DND-41 (cell line): ENCODE results near the gene IGSF6.

Experiments used
- ATAC-seq: fragments of 200-7000 bp; cut with Tn5 transposase; 3 replicates; pipeline ENCODE4 v1.9.1; 2021; ENCODE audit warnings: low read depth; ENCODE audit not compliant: insufficient read depth
- DNase-seq: peaks from one replicate; pipeline ENCODE4 v3.0.0-alpha.2; 2020
- H2AFZ ChIP-seq: 2 replicates; pipeline ENCODE4 v1.6.0; 2012; ENCODE audit warnings: low read depth, low read length
- H3K27ac ChIP-seq: 2 replicates; pipeline ENCODE4 v1.5.1; 2012; ENCODE audit warnings: low read length, inconsistent platforms
- H3K27me3 ChIP-seq: fragments of 200-600 bp; sonication (generic); 2 replicates; pipeline ENCODE4 v1.6.0; 2012; ENCODE audit warnings: low read length, mild to moderate bottlenecking, inconsistent platforms; ENCODE audit not compliant: insufficient read depth, poor library complexity
- H3K36me3 ChIP-seq: 2 replicates; pipeline ENCODE4 v1.5.1; 2012; ENCODE audit warnings: low read length, inconsistent platforms; ENCODE audit not compliant: insufficient read depth
- H3K4me1 ChIP-seq: 2 replicates; pipeline ENCODE4 v1.5.1; 2012; ENCODE audit warnings: mild to moderate bottlenecking, low read length; ENCODE audit not compliant: insufficient read depth
- H3K4me2 ChIP-seq: 2 replicates; pipeline ENCODE4 v1.6.0; 2012; ENCODE audit warnings: mild to moderate bottlenecking, moderate library complexity, low read length, inconsistent platforms; ENCODE audit not compliant: insufficient read depth
- H3K4me3 ChIP-seq, 2 experiments: fragments of 200-600 bp in 1 of 2; shearing (Covaris generic) in 1 of 2; 2 replicates each; pipeline ENCODE4 v1.5.1; 2012 to 2016; ENCODE audit warnings: inconsistent platforms in 2 of 2, low read length in 2 of 2, mild to moderate bottlenecking in 2 of 2, low read depth in 1 of 2, moderate library complexity in 1 of 2
- H3K79me2 ChIP-seq: 2 replicates; pipeline ENCODE4 v1.6.0; 2012; ENCODE audit warnings: low read length, inconsistent platforms; ENCODE audit not compliant: insufficient read depth
- H3K9ac ChIP-seq: 2 replicates; pipeline ENCODE4 v1.6.0; 2012; ENCODE audit warnings: low read depth, mild to moderate bottlenecking, inconsistent platforms, low read length, moderate library complexity
- H3K9me3 ChIP-seq: 2 replicates; pipeline ENCODE4 v1.5.1; 2012; ENCODE audit warnings: low read length, moderate library complexity, mild to moderate bottlenecking, inconsistent platforms; ENCODE audit not compliant: insufficient read depth, severe bottlenecking
- H4K20me1 ChIP-seq: 2 replicates; pipeline ENCODE4 v1.6.0; 2012; ENCODE audit warnings: low read length; ENCODE audit not compliant: insufficient read depth
- EZH2 ChIP-seq: IDR thresholded peaks from 3 replicates; pipeline ENCODE4 v1.6.1; 2012; ENCODE audit warnings: borderline replicate concordance, low read depth, mild to moderate bottlenecking, moderate library complexity, low read length, inconsistent platforms; ENCODE audit not compliant: severe bottlenecking
- TF ChIP-seq, protein P1 (sequence below): IDR thresholded peaks from 2 replicates; pipeline ENCODE4 v1.5.1; 2012; ENCODE audit warnings: borderline replicate concordance, low read length, moderate library complexity, mild to moderate bottlenecking; ENCODE audit not compliant: poor library complexity, severe bottlenecking; ENCODE audit errors: extremely low read depth

IGSF6 gene

DNA sequence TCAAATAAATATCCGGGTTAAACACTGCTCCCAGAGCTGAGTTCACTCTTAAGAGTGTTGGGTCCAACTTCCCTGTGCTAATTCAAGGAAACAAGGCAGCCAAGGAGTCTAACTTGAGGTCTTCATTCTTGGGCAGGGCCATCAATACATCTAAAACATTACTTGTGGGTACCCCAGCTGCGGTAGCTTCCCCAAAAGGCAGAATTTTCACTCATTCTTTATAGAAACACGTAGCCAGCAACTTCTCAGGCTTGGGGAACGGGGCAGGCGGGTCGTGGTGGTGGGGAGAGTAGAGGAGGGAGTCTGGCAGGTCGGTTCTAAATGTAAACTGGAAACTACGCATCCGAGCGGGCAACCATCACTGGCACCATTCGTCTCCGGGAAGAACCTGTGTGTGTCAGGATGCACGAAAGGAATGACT lies 53.7 kb downstream of the IGSF6 start:
- no peak for DNase-seq
- peak; percentile 11 for ATAC-seq
- H2AFZ ChIP-seq: peak overlapping the region; percentile 99
- TF ChIP-seq EZH2: no peak
- TF ChIP-seq, protein P1, sequence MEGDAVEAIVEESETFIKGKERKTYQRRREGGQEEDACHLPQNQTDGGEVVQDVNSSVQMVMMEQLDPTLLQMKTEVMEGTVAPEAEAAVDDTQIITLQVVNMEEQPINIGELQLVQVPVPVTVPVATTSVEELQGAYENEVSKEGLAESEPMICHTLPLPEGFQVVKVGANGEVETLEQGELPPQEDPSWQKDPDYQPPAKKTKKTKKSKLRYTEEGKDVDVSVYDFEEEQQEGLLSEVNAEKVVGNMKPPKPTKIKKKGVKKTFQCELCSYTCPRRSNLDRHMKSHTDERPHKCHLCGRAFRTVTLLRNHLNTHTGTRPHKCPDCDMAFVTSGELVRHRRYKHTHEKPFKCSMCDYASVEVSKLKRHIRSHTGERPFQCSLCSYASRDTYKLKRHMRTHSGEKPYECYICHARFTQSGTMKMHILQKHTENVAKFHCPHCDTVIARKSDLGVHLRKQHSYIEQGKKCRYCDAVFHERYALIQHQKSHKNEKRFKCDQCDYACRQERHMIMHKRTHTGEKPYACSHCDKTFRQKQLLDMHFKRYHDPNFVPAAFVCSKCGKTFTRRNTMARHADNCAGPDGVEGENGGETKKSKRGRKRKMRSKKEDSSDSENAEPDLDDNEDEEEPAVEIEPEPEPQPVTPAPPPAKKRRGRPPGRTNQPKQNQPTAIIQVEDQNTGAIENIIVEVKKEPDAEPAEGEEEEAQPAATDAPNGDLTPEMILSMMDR: no peak
- H3K36me3 ChIP-seq: 0 out of 2 replicates have a peak, but pooled peaks cover under 1% of the 10 kb centered on the region
- no peaks in the 10 kb centered on the region for H3K27me3 ChIP-seq
- peak overlapping the region; percentile 95 for H3K27ac ChIP-seq
- H3K79me2 ChIP-seq: peaks cover 43% of the 10 kb centered on the region
- peak overlapping the region; percentile 72 for H3K4me2 ChIP-seq
- H3K9ac ChIP-seq: peak overlapping the region; percentile 86
- H4K20me1 ChIP-seq: peaks cover 29% of the 10 kb centered on the region
- H3K4me3 ChIP-seq: peak overlapping the region; percentile 33 to 83
- peaks cover 39% of the 10 kb centered on the region for H3K4me1 ChIP-seq
- H3K9me3 ChIP-seq: no peaks in the 10 kb centered on the region

DNA sequence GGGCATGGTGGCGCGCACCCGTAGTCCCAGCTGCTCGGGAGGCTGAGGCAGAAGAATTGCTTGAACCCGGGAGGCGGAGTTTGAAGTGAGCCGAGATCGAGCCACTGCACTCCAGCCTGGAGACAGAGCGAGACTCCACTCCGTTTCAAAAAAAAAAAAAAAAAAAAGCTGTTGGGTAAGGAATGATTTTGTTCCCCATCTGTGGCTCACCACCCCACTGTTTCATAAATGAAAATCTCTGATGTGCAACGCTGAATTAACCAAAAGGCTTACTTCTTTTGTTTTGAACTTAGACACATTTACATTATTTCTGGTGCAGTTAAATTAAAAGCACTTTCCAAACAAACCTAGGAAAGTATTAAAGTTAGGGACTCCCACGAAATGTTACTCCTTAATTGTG lies 54.2 kb downstream of the IGSF6 start:
- peaks cover 38% of the 10 kb centered on the region for H3K4me1 ChIP-seq
- H3K4me2 ChIP-seq: peak overlapping the region; percentile 72

DNA sequence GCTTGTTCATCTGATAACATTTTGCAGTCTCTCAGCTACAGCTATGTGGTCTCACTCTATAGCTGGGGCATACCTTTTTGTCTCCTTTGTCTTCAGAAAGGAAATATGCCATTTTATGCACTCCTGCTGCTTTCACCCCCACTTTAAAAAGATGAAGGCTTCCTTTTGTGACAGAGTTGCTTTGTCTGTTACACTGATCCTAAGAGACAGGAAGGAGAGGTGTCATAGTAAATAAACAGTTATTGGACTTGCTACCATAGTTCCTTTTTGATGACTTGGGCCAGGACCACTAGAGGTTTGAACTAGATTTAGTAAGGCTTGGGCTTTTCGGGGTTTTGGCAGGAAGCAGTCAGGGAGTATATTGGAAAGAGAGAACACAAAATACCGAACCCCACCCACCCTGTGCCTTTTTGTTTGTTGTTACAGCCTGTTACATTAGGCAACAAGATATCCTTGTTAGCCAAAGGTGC lies 54.8 kb downstream of the IGSF6 start:
- peaks cover 32% of the 10 kb centered on the region for H3K79me2 ChIP-seq
- DNase-seq: no peak
- H3K9me3 ChIP-seq: no peaks in the 10 kb centered on the region
- no peak overlapping the region for H3K4me3 ChIP-seq
- TF ChIP-seq EZH2: no peak
- TF ChIP-seq, protein P1: no peak
- ATAC-seq: no peak
- H3K27me3 ChIP-seq: no peaks in the 10 kb centered on the region
- no peak overlapping the region for H3K9ac ChIP-seq
- no peak overlapping the region for H3K27ac ChIP-seq
- peaks cover 18% of the 10 kb centered on the region; the same call in 1 of the 2 replicates for H4K20me1 ChIP-seq
- no peak overlapping the region for H3K4me2 ChIP-seq
- peaks cover 32% of the 10 kb centered on the region for H3K4me1 ChIP-seq
- H3K36me3 ChIP-seq: no peaks in the 10 kb centered on the region
- H2AFZ ChIP-seq: peak overlapping the region; percentile 43

More for the DNA sequence above, 54.2 kb downstream of the IGSF6 start:
- H3K36me3 ChIP-seq: no peaks in the 10 kb centered on the region
- peak overlapping the region; percentile 86 for H3K9ac ChIP-seq
- H3K27ac ChIP-seq: peak overlapping the region; percentile 95
- peak overlapping the region in 1 of 2 experiments; percentile 83; a peak in 2 of 4 replicates for H3K4me3 ChIP-seq
- DNase-seq (no peak), ATAC-seq (no peak)
- H2AFZ ChIP-seq: peak overlapping the region; percentile 99
- no peaks in the 10 kb centered on the region for H3K9me3 ChIP-seq
- H3K79me2 ChIP-seq: peaks cover 38% of the 10 kb centered on the region
- H4K20me1 ChIP-seq: peaks cover 24% of the 10 kb centered on the region
- H3K27me3 ChIP-seq: no peaks in the 10 kb centered on the region
- no peak for TF ChIP-seq EZH2
- TF ChIP-seq, protein P1: no peak
